ENCODE measurements around the gene BUD23. TPM values are rescaled to one million over a fixed set of nuclear protein-coding genes. Genes with fewer than 3 reads are reported as not detected.
A peak's percentile ranks its signal among the peaks of the same experiment; 100 is the strongest.
"Not testable (repeated sequence)": the region's sequence is repeated elsewhere in the genome, so short reads cannot be mapped to it uniquely, and the experiment has no call there.

BUD23 gene
- total RNA-seq, 2 experiments from 2014 or later = 57.0 to 57.2 TPM

GRCh38 chr7:73671857-73672445 is 11.4 kb upstream of the BUD23 start:
- ChIA-PET POLR2A (no interaction called here), CTCF (no interaction called here)
- H3K36me3 Mint-ChIP-seq (ENCODE audit: low read depth) = no peaks in the 10 kb centered on the region
- peaks cover 7% of the 10 kb centered on the region for H3K4me1 Mint-ChIP-seq
- H3K9me3 Mint-ChIP-seq = no peaks in the 10 kb centered on the region
- peaks cover 19% of the 10 kb centered on the region for H3K27me3 Mint-ChIP-seq
- no peak overlapping the region for H3K4me3 Mint-ChIP-seq
- no peak overlapping the region for H3K27ac Mint-ChIP-seq
- DNase-seq = no peak

GRCh38 chr7:73674468-73675124 is 8.8 kb upstream of the BUD23 start:
- DNase-seq = no peak
- Mint-ChIP-seq H3K9me3 (no peaks in the 10 kb centered on the region), H3K4me3 (no peak overlapping the region), H3K36me3 (ENCODE audit: low read depth) (peaks cover 9% of the 10 kb centered on the region), H3K27ac (no peak overlapping the region), H3K4me1 (no peaks in the 10 kb centered on the region), H3K27me3 (peaks cover 10% of the 10 kb centered on the region)
- CTCF ChIA-PET = interaction anchor here (1.1 kb wide), 1 partner anchor 68 kb away, joined by 3 read pairs; no protein-coding TSS in a partner anchor
- POLR2A ChIA-PET = no interaction called here

GRCh38 chr7:73676062-73676461 is 7.3 kb upstream of the BUD23 start:
- H3K9me3 Mint-ChIP-seq, H3K27ac Mint-ChIP-seq, CTCF ChIA-PET, H3K4me3 Mint-ChIP-seq, POLR2A ChIA-PET, H3K27me3 Mint-ChIP-seq, H3K4me1 Mint-ChIP-seq, DNase-seq: not testable (repeated sequence)
- peaks cover 11% of the 10 kb centered on the region for H3K36me3 Mint-ChIP-seq (ENCODE audit: low read depth)

- ChIA-PET CTCF (interaction anchor here (0.5 kb wide), 1 partner anchor 51 kb away, joined by 3 read pairs; no protein-coding TSS in a partner anchor), POLR2A (no interaction called here)
- Mint-ChIP-seq H3K27me3 (no peaks in the 10 kb centered on the region), H3K9me3 (no peaks in the 10 kb centered on the region), H3K36me3 (ENCODE audit: low read depth) (peaks cover 18% of the 10 kb centered on the region), H3K4me3 (no peak overlapping the region), H3K4me1 (peaks cover 26% of the 10 kb centered on the region), H3K27ac (no peak overlapping the region)
- DNase-seq = no peak
Observed at GRCh38 chr7:73678862-73679261, 4.5 kb upstream of the BUD23 start.

DNA sequence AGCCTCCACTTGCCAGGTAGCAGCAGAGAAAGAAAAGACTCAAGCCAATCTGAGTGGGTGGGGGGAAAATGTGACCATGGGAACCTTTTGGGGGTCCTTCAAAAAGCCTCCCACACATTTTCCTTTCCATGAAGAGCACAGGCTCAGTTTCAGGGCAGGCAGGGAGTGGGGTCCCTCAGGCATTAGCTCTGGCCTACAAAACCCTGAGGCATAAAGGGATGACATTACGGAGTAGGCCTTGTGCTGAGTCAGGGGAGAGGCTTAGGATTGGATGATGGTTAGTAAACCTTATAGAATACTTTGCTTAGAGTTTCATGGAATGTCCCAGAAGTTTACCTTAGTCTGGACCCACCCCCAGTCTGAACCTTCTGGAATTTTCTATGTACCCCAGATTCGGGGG is 3.7 kb upstream of the BUD23 start:
- no peaks in the 10 kb centered on the region for H3K9me3 Mint-ChIP-seq
- peaks cover 19% of the 10 kb centered on the region for H3K36me3 Mint-ChIP-seq (ENCODE audit: low read depth)
- POLR2A ChIA-PET = no interaction called here
- DNase-seq = no peak
- H3K4me1 Mint-ChIP-seq = peaks cover 30% of the 10 kb centered on the region
- CTCF ChIA-PET = no interaction called here
- no peak overlapping the region for H3K4me3 Mint-ChIP-seq
- H3K27ac Mint-ChIP-seq = no peak overlapping the region
- H3K27me3 Mint-ChIP-seq = no peaks in the 10 kb centered on the region

GRCh38 chr7:73680501-73680900 is 2.9 kb upstream of the BUD23 start:
- POLR2A ChIA-PET = no interaction called here
- H3K4me1 Mint-ChIP-seq = peaks cover 33% of the 10 kb centered on the region
- CTCF ChIA-PET = interaction anchor here (0.7 kb wide), 1 partner anchor 54 kb away, joined by 3 read pairs; no protein-coding TSS in a partner anchor

GRCh38 chr7:73681031-73681430 is 2.4 kb upstream of the BUD23 start:
- CTCF ChIA-PET = interaction anchor here (0.7 kb wide), 1 partner anchor 53 kb away, joined by 3 read pairs; no protein-coding TSS in a partner anchor

More at GRCh38 chr7:73680501-73680900, 2.9 kb upstream of the BUD23 start:
- Mint-ChIP-seq H3K27me3 (no peaks in the 10 kb centered on the region), H3K27ac (no peak overlapping the region), H3K9me3 (no peaks in the 10 kb centered on the region), H3K36me3 (ENCODE audit: low read depth) (peaks cover 19% of the 10 kb centered on the region), H3K4me3 (no peak overlapping the region)
- DNase-seq = no peak

GRCh38 chr7:73682745-73683055 is 697 bp upstream of the BUD23 start:
- Mint-ChIP-seq H3K4me1 (peaks cover 43% of the 10 kb centered on the region), H3K4me3 (peak overlapping the region; percentile 92), H3K36me3 (ENCODE audit: low read depth) (peaks cover 26% of the 10 kb centered on the region), H3K27me3 (no peaks in the 10 kb centered on the region), H3K9me3 (no peaks in the 10 kb centered on the region), H3K27ac (peak overlapping the region; percentile 91)
- ChIA-PET CTCF (no interaction called here), POLR2A (no interaction called here)
- no peak for DNase-seq

More at GRCh38 chr7:73681031-73681430, 2.4 kb upstream of the BUD23 start:
- peak overlapping the region; percentile 36 for H3K4me3 Mint-ChIP-seq
- no peak overlapping the region for H3K27ac Mint-ChIP-seq
- no peak for DNase-seq
- peaks cover 19% of the 10 kb centered on the region for H3K36me3 Mint-ChIP-seq (ENCODE audit: low read depth)
- H3K9me3 Mint-ChIP-seq = no peaks in the 10 kb centered on the region
- H3K27me3 Mint-ChIP-seq = no peaks in the 10 kb centered on the region
- POLR2A ChIA-PET = no interaction called here
- H3K4me1 Mint-ChIP-seq = peaks cover 34% of the 10 kb centered on the region

DNA sequence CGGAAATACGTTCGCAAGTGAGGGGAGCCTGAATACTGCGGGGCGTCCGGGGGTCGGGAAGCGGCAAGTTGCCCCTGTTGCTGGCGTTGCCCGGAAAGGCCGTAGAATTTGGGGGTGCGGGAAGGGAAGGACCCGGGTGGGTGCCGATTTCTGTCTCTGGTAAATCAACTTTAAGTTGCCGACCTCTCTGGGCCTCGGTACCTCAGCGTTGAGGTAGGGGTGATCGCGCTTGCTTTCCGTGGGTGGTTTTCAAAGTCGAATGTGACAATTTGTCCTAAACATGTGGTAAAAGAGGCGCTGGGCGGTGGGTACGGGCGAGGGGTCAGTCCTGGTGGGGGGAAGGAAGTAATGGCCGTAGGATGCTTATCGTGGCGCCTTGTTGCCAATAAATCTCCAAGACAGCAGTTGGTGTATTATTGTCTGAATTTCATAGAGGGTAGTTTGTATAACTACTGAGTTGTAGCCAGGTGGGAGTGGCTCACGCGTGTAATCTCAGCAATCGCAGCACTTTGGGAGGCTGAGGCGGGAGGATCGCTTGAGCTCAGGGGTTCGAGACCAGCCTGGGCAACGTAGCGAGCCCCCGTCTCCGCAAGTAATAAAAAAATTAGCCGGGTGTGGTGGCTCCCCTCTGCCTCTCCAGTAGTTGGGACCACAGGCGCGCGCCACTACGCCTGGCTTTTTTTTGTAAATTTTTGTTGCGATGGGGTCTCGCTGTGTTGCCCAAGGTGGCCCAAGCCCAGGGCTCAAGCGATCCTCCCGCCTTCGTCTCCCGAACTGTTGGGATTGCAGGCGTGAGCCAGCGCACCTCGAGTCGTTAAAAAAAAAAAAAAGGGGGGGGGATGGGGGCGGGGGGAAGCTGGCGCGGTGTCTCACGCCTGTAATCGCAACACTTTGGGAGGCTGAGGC is 644 bp downstream of the BUD23 start:
- H3K27ac Mint-ChIP-seq = peak overlapping the region; percentile 91
- no peak for DNase-seq
- CTCF ChIA-PET = interaction anchor here (0.9 to 1.7 kb wide), 2 partner anchors 16 to 50 kb away, joined by 3 to 4 read pairs; partner anchors contain the start of gene VPS37D
- POLR2A ChIA-PET = interaction anchor here (0.6 to 2.4 kb wide), 8 partner anchors 9 to 55 kb away, joined by 3 to 8 read pairs (median 4); partner anchors contain the start of genes ABHD11 and STX1A
- H3K36me3 Mint-ChIP-seq (ENCODE audit: low read depth) = peaks cover 28% of the 10 kb centered on the region
- peak overlapping the region; percentile 92 for H3K4me3 Mint-ChIP-seq
- H3K27me3 Mint-ChIP-seq = no peaks in the 10 kb centered on the region
- no peaks in the 10 kb centered on the region for H3K9me3 Mint-ChIP-seq
- peaks cover 53% of the 10 kb centered on the region for H3K4me1 Mint-ChIP-seq

DNA sequence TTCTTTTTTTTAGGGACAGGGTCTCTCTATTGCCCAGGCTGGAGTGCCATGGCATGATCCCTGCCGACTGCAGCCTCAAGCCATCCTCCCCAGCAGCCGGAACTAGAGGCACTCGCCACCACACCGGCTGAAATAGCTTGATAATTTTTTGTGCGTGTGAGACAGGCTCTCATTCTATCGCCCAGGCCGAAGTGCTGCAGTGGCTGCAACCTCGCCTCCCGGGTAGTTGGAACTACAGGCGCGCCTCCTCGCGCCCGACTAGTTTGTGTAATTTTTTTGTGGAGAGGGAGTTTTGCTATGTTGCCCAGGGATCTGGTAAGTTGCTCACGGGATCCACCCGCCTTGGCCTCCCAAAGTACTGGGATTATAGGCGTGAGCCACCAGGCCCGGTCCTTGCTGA is 1.9 kb downstream of the BUD23 start:
- H3K27ac Mint-ChIP-seq = no peak overlapping the region
- no peaks in the 10 kb centered on the region for H3K9me3 Mint-ChIP-seq
- no peak for DNase-seq
- ChIA-PET POLR2A (interaction anchor here (2.4 kb wide), 1 partner anchor 54 kb away, joined by 8 read pairs; the partner anchor contains the start of gene ABHD11), CTCF (interaction anchor here (1.7 kb wide), 1 partner anchor 49 kb away, joined by 4 read pairs; no protein-coding TSS in a partner anchor)
- H3K27me3 Mint-ChIP-seq = no peaks in the 10 kb centered on the region
- H3K4me3 Mint-ChIP-seq = peak overlapping the region; percentile 41
- peaks cover 36% of the 10 kb centered on the region for H3K36me3 Mint-ChIP-seq (ENCODE audit: low read depth)
- H3K4me1 Mint-ChIP-seq = peaks cover 59% of the 10 kb centered on the region

- Mint-ChIP-seq H3K4me3 (no peak overlapping the region), H3K9me3 (no peaks in the 10 kb centered on the region), H3K27me3 (no peaks in the 10 kb centered on the region), H3K27ac (no peak overlapping the region), H3K36me3 (ENCODE audit: low read depth) (peaks cover 52% of the 10 kb centered on the region), H3K4me1 (peaks cover 37% of the 10 kb centered on the region)
- POLR2A ChIA-PET = no interaction called here
- CTCF ChIA-PET = no interaction called here
- no peak for DNase-seq
Observed at GRCh38 chr7:73688288-73688687, 4.9 kb downstream of the BUD23 start.

GRCh38 chr7:73690646-73691045 is 7.2 kb downstream of the BUD23 start:
- Mint-ChIP-seq H3K27ac (no peak overlapping the region), H3K36me3 (ENCODE audit: low read depth) (peaks cover 56% of the 10 kb centered on the region), H3K27me3 (no peaks in the 10 kb centered on the region), H3K9me3 (no peaks in the 10 kb centered on the region), H3K4me3 (no peak overlapping the region), H3K4me1 (peaks cover 25% of the 10 kb centered on the region)
- no peak for DNase-seq
- CTCF ChIA-PET = no interaction called here
- POLR2A ChIA-PET = interaction anchor here (0.7 to 1.5 kb wide), 2 partner anchors 15 to 48 kb away, joined by 3 read pairs; partner anchors contain the start of gene ABHD11

DNA sequence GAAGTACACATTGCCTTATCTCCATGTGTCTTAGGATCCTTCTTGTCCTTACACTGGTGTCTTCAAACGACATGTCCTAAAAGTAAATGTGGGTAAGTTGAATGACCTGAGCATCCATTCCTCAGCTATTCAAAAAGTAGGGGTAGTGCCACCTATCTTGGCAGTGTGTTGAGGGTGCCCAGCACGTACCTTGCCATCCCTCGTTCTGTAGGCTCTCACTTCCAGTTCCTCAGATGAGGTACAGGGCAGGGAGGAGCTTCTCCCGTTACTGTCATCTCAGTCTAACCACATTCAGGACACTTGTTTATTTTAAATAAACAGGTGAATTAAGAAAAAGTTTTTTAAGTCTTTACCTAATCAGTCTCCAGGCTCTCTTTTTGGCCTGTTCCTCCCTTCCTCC is 13.0 kb downstream of the BUD23 start:
- CTCF ChIA-PET = interaction anchor here (0.9 to 1.3 kb wide), 2 partner anchors 29 to 38 kb away, joined by 3 to 4 read pairs; no protein-coding TSS in a partner anchor
- Mint-ChIP-seq H3K27ac (no peak overlapping the region), H3K4me1 (no peaks in the 10 kb centered on the region), H3K36me3 (ENCODE audit: low read depth) (peaks cover 54% of the 10 kb centered on the region), H3K27me3 (no peaks in the 10 kb centered on the region), H3K9me3 (no peaks in the 10 kb centered on the region), H3K4me3 (no peak overlapping the region)
- POLR2A ChIA-PET = interaction anchor here (1.5 kb wide), 1 partner anchor 9 kb away, joined by 4 read pairs; no protein-coding TSS in a partner anchor
- no peak for DNase-seq

Measured in activated CD4-positive, alpha-beta memory T cell treated with anti-CD3 and anti-CD28 coated beads, Interleukin-2, amount 10 ng/mL, durations not matched to agents 7 days and 5 days (primary cell).